GM21515 (cell line): ENCODE results near the gene PAPPA.

ENCODE experiments used
- ATAC-seq: cut with Tn5 transposase; IDR thresholded peaks from one replicate; pipeline ENCODE4 v1.9.1; 2021; ENCODE audit not compliant: unreplicated experiment

Gene PAPPA

DNA sequence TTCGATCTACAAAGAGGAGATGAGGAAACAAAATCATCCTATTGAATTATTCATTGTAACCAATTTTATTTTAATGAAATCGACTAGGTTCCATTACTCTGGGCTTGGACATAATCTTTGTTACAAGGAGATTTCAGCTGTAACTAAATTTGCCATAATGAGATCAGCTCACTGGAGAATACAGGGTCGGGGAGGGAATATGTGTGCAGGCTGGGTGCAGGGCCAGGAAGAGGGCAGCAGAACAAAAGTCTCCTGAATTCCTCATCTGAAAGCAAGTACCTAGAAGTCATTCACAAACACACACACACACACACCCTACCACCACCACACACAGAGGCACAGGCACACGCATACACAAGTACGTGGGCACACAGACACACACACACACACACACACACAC lies 151.2 kb downstream of the PAPPA start:
- ATAC-seq = no peak

DNA sequence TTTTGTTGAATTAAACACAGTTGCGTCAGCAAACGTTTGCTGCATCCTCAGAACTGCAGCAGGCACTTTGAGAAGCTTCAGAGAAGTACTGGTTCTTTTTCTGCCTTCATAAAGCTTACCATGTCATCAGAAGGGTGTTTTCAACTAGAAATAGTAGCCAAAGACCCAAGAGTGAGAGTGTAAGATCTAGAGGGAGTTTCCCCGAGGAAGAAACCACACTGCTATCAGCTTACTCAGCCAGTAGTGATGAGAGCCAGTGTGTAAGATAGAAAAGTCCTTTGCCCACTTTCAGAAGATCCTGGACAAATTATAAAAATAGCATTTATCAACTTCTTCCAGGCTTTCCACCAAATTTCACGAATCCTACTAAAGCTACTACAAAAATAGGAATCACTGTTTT lies 154.5 kb downstream of the PAPPA start:
- no peak for ATAC-seq

DNA sequence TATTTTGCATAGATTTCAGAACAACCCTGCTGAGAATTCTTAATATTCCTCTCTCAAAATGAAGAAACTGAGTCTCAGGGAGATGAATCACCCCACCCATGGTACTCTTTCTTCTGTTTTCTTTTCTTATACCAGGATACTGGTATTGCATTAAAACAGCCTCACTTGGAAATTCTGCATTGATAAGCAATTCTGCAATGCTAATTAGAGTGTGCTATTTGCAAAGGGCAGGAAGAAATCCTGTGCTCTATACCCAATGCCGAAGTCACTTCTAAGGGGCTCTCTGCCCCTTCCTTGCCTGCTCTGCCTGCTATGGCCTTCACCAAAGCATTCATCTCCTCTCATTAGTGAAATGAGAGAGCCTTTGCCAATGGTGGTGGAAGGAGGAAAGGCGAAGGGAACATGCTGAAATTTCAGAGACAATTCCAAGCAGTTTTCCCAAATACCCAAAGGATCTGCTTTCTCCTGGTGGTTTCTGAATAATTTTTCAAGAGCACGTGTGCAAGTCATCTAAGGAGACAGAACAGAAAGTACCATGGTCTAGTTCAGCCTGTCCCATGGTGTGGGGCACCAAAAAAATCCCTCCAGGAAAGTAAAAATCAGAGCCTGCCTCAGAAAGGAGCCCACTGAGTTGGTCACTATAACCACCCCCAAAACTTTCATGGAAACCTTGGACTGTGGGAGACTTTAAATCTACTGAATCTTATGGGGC lies 156.5 kb downstream of the PAPPA start:
- ATAC-seq = no peak

- no peak for ATAC-seq
These were observed 158.6 kb downstream of the PAPPA start for GRCh38 chr9:116312221-116312620.

- no peak for ATAC-seq
These were observed 160.0 kb downstream of the PAPPA start for GRCh38 chr9:116313638-116314037.

GRCh38 chr9:116316246-116316645 lies 162.7 kb downstream of the PAPPA start:
- ATAC-seq = no peak

DNA sequence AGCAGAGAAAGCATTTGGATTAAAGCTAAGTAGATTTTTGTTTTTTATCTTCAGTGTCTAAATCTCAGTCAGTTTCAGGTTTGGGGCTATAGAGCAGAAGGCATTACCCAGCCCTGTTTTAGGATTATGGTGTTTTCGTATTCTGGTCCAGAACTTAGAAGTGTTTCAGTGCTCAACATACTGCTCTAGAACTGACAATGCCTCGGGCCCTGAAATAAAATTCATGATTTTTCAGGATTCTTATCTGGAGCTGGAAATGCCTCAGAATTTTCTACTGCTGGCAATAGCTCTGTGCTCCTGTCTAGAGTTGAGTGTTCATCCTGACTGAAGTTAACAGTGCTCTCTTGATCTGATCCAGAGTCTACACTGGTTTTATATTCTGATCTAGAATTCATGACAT lies 163.9 kb downstream of the PAPPA start:
- no peak for ATAC-seq

DNA sequence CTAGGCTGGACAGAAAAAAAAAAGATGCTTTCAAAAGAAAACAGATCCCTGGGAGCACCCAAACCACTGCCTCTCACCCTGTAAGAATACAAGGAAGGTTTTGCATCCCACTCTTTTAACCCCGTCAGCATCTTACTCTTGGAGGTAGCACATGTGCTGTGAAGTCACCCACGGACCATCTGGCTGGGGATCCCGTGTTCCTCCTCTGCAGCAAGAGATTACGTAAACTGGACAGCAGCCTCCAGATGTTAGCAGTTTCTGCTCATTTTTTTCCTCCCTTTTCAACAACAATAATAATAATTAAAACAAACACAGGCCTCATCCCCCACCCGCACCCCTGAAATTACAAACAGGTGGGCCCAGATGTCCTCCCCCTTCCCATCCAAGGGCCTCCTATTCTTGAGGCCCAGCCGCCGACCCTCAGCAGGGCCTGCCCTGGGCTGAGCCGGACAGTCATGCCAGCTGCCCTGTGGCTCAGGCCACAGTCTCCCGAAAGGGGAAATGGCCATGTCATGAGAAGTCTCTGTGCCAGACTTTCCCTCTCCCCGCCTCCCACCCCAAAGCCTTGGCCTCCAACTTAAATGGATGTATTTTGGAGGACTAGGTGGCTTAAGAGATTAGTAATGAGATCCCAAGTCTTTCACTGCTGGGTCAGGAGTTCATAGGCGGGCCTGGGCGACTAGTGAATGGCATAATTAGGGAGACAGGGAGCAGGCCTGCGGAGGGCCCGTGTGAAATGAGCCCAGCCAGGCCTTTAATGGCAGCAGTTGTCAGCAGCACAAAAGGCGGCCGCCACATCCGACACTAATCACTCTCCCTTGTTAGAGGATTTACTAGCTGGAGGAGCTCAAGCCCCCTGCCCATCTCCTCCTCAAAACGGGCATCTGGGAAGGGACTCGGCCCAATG lies 165.1 kb downstream of the PAPPA start:
- no peak for ATAC-seq

- ATAC-seq = no peak
These were observed 165.9 kb downstream of the PAPPA start for GRCh38 chr9:116319480-116319879.

DNA sequence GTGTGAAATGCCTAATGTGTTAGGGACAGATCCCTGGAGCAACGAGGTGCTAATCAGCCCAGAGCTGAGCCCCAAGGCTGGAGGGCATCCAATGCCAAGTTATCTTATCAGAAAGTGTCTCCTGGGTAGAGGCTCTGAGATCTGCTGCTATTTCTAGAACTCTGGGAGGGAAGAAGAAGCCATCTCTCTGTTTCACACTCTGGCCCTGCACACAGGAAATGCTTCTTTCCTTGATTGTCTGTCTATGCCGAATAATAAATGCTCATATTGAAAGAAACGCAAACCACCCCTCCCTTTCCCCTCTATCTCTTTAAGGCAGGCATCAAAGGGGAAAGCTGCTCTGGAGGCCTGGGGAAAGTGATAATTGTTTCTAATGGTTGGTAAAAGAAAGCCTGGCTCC lies 166.7 kb downstream of the PAPPA start:
- no peak for ATAC-seq

GRCh38 chr9:116322521-116322920 lies 168.9 kb downstream of the PAPPA start:
- no peak for ATAC-seq

DNA sequence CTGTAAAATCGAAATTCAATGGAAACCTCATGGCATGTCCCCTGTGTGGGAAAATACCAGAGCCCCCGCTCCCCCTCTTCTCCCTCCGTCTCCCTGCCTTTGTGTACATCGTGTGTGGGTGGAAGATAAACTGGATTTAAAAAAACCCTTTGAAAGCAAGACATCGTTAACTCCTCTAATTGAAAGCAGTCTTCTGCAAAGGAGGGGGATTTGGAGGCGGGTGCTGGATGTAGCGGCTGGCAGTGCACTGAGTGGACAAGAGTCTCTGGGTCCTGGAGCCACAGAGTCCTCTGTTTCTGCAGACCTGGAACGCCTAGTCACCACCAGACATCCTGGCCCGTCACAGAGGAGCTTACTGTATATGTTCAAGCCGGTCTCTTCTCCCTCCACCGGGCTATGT lies 169.4 kb downstream of the PAPPA start:
- no peak for ATAC-seq

- ATAC-seq = no peak
These were observed 170.0 kb downstream of the PAPPA start for GRCh38 chr9:116323571-116323970.

DNA sequence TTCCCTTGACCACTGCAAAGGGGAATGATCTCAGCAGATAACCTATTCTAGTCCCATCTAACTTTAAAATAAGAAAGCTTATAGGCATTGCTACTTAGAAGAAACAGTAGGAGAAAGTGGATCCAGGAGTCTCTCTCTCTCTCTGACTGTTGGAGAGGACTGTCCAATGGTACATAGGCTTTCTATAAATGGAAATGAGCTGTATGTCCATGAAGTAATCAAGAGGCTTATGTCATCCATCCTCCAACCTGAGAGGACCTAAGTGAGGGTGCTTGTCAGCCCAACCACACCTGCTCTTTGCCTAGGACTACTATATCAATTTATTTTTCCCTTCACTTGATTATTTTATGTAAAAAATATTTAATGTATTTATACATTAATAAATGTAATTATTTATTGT lies 172.3 kb downstream of the PAPPA start:
- ATAC-seq = no peak

DNA sequence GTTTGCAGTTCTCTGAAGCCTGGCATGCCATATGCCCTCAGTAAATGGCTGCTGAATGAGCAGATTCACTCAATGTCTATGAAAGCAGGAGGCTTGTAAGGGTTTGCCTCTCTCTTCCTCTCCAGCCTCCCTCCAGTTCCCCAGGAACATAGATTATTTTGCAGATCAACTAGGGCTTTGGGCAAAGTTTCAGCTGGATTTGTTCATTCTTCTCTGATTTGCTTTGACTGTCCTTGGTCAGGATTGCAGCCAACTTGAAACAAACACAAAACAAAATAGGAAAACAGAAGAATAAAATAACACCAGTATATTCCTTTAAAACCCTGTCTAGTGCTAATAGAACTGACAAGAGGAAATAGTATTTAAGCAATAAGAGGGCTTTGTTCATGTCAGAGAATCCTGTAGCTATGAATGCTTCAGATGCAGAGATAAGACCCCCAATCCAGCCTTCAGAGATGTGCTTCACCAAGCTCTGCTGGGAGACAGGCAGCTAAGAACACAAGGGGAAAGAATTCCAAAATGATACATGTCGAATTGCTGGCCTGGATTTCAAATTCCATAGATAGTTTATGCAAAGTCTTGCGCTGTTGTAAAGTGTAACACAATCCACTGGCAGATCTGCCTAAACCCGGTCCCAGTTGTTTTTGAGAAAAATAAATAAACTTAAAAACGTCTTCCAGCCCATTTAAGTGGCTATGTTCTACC lies 174.3 kb downstream of the PAPPA start:
- ATAC-seq = no peak

GRCh38 chr9:116329470-116329869 lies 175.9 kb downstream of the PAPPA start:
- ATAC-seq = no peak

DNA sequence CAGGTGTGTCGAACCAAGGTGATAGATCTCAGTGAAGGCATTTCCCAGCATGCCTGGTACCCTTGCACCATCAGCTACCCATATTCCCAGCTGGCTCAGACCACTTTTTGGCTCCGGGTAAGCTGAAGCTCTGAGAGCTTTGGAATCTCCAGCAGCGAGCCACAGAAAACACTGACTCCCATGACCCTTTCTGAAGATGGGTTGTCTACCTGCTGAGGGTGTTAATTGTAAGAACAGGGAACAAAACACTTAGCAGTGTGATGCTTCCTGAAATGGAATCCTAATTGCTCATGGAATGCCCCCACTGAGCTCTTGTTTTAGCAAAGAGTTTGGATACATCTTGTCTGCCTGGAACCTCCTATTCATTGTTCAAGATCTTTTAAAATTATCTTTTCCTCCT lies 177.7 kb downstream of the PAPPA start:
- no peak for ATAC-seq

DNA sequence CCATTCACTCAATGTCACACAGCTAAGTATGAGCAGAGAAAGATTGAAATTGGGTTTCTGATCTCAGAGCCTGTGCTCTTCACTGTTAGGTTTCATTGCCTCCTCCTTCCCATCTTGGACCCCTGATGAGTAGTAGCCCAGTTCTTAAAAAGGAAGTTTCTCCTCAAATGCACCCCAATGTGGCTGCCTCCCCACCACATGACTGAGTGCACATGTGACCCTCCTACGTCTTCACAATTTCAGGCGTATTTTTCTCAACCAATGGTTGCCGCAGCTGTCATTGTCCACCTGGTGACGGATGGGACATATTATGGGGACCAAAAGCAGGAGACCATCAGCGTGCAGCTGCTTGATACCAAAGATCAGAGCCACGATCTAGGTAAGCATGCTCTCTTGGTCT lies 178.5 kb downstream of the PAPPA start:
- no peak for ATAC-seq

- ATAC-seq = no peak
These were observed 179.7 kb downstream of the PAPPA start for GRCh38 chr9:116333254-116333653.

DNA sequence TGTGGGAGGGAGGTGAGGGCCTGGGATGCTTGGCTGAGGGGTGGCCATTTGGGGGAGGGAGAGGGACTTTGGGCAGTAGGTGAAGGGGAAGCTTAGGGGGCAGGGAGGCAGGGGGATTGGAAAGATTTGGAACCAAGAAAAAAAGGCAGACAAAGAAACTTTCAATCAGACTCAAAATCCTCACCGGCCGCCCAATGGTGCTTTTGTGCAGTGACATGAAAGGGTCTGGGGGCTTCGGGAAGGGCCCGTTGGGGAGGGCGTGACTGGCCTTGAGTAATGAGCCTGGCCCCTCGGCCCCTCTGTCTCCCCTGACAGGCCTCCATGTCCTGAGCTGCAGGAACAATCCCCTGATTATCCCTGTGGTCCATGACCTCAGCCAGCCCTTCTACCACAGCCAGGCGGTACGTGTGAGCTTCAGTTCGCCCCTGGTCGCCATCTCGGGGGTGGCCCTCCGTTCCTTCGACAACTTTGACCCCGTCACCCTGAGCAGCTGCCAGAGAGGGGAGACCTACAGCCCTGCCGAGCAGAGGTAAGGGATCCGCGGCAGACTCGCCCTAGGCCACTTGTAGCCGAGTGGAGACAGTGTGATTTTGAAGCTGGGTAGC lies 181.1 kb downstream of the PAPPA start:
- no peak for ATAC-seq

DNA sequence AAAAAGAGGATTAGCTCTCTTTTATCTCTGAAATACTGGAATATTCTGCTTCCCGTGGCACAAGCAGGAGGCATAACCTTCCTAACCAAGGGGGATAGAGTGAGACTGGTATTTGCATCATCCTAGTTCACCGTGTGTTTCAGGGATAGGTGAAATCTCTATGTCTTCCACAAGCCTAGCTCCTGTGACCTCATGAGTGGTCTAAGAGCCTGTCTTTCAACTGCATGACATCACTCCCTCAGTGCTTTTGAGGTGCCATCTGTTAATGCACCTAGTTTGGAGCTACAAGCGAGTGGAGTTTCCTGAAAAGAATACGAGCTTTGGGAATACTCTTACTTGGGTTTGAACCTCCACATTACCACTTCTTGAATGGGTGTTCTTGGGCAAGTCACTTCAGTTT lies 181.8 kb downstream of the PAPPA start:
- no peak for ATAC-seq
